Testis (tissue), 5 donors: ENCODE results near the gene CHRNB2. TPM values are rescaled to one million over a fixed set of nuclear protein-coding genes. Genes with fewer than 3 reads are reported as not detected.
A peak's percentile ranks its signal among the peaks of the same experiment; 100 is the strongest.

Experiments
- DNase-seq: peaks from one replicate; pipeline ENCODE4 v3.0.0-alpha.2; 2019
- H3K27ac ChIP-seq, 2 donors: fragments of 200-600 bp; sonication (generic); one replicate each; pipeline ENCODE4 v1.5.1; 2019
- H3K27me3 ChIP-seq: fragments of 200-600 bp; sonication (generic); one replicate; pipeline ENCODE4 v1.5.1; 2019
- H3K36me3 ChIP-seq: fragments of 200-600 bp; sonication (generic); one replicate; pipeline ENCODE4 v1.5.1; 2017; ENCODE audit warnings: low read depth; ENCODE audit errors: missing control alignments
- H3K4me1 ChIP-seq: fragments of 200-600 bp; sonication (generic); one replicate; pipeline ENCODE4 v1.5.1; 2019
- H3K4me3 ChIP-seq, 2 donors: fragments of 200-600 bp; sonication (generic); one replicate each; pipeline ENCODE4 v1.5.1; 2017 to 2019
- H3K9me3 ChIP-seq: fragments of 200-600 bp; sonication (generic); one replicate; pipeline ENCODE4 v1.5.1; 2017
- CTCF ChIP-seq, 3 experiments: fragments of 450-650 bp in 2 of 3; fragments of 200-600 bp in 1 of 3; sonication (generic) in 1 of 3; IDR thresholded peaks; one replicate each; pipeline ENCODE4 v1.5.1; 2016 to 2019; ENCODE audit warnings: antibody characterized with exemption in 3 of 3, mild to moderate bottlenecking in 2 of 3, moderate library complexity in 1 of 3
- POLR2A ChIP-seq: fragments of 450-650 bp; IDR thresholded peaks from one replicate; pipeline ENCODE4 v1.6.1; 2017; ENCODE audit warnings: antibody characterized with exemption, mild to moderate bottlenecking, moderate library complexity
- WGBS, 2 donors: methylation state at CpG; one replicate each; pipeline ENCODE4 v1.1.5; 2018; 5-methylcytosine and 5-hydroxymethylcytosine counted together
- intact Hi-C: fragments of 100-400 bp; cut with DNase I; formaldehyde crosslinking; loops from one replicate; pipeline ENCODE4 v1.15.1; 2023; ENCODE audit warnings: low total_unique reads
- long read RNA-seq, 2 donors: transcript quantifications; one replicate each; lab custom pipeline, GENCODE V29; 2026
- polyA plus RNA-seq: library from polyadenylated mRNA; stranded (reverse); fragments of 350-450 nt; fragmentation: Illumina TruSeq; extraction: RNeasy Lipid Tissue Mini Kit (QIAGEN cat#74804); gene quantifications from one replicate; pipeline ENCODE4 v1.2.3, GENCODE V29; 2014; ENCODE audit warnings: low read depth, low replicate concordance; ENCODE audit not compliant: insufficient read depth
- total RNA-seq, 2 donors: library from RNA; depleted of rRNA; stranded (reverse); fragments of >200 nt; gene quantifications; one replicate each; pipeline ENCODE4 v1.2.3, GENCODE V29; 2016

CHRNB2 gene
- total RNA-seq (1 to 10 TPM; 1.2 to 1.3 TPM), polyA plus RNA-seq (1.3 TPM)
- long read RNA-seq, donor 1, full-length matches to known transcripts = 1 of 1 reads
- long read RNA-seq, donor 1, partial matches to known transcripts = 0 of 1 reads
- long read RNA-seq, donor 1, other reads (novel, unspliced or antisense) = 0 of 1 reads
- long read RNA-seq, donor 2 = 0 reads

- Histone ChIP-seq H3K27ac (no peak within 1 kb of the TSS), H3K36me3 (no peaks in the 10 kb centered on the region), H3K4me3 (peak within 1 kb of the TSS in 1 of 2 donors; percentile 44), H3K9me3 (no peaks in the 10 kb centered on the region), H3K4me1 (peaks cover 6% of the 10 kb centered on the region), H3K27me3 (no peaks in the 10 kb centered on the region)
- peak; percentile 81 for DNase-seq
- intact Hi-C loops = loop anchor here (10.0 kb wide), 1 partner anchor 307 kb away; the partner anchor contains the start of gene KCNN3
- WGBS, 2 donors = 2 to 6% methylated on average over 22 to 53 of the region's 53 CpGs
- TF ChIP-seq POLR2A = no peak
- TF ChIP-seq CTCF (IDR thresholded peaks at IDR 0.05) = no peak
These were observed at the start of gene CHRNB2 for GRCh38 chr1:154567386-154568156. TSS of gene CHRNB2 (plus strand) at chr1:154567778. CDS start at chr1:154568045, 267 bp downstream.

- Histone ChIP-seq H3K4me1 (peaks cover 20% of the 10 kb centered on the region), H3K36me3 (no peaks in the 10 kb centered on the region), H3K4me3 (no peak overlapping the region), H3K27me3 (no peaks in the 10 kb centered on the region), H3K9me3 (no peaks in the 10 kb centered on the region), H3K27ac (no peak overlapping the region)
- no peak for DNase-seq
- intact Hi-C loops = no loop called here
- TF ChIP-seq POLR2A = no peak
- no peak for TF ChIP-seq CTCF (IDR thresholded peaks at IDR 0.05)
- 65 to 76% methylated on average over 8 to 9 of the region's 9 CpGs for WGBS, 2 donors
These were observed 48.0 kb upstream of the CHRNB2 start for GRCh38 chr1:154519591-154519991.

GRCh38 chr1:154520333-154520732 lies 47.2 kb upstream of the CHRNB2 start:
- TF ChIP-seq POLR2A (no peak), CTCF (IDR thresholded peaks at IDR 0.05) (no peak)
- Histone ChIP-seq H3K27me3 (no peaks in the 10 kb centered on the region), H3K9me3 (no peaks in the 10 kb centered on the region), H3K4me1 (peaks cover 20% of the 10 kb centered on the region), H3K27ac (peak overlapping the region in 1 of 2 donors; percentile 26), H3K36me3 (no peaks in the 10 kb centered on the region), H3K4me3 (no peak overlapping the region)
- intact Hi-C loops = no loop called here
- peak; percentile 28 for DNase-seq
- WGBS, 2 donors = 30 to 58% methylated on average over 3 of the region's 3 CpGs

GRCh38 chr1:154521695-154522094 lies 45.9 kb upstream of the CHRNB2 start:
- DNase-seq = no peak
- TF ChIP-seq POLR2A = no peak
- no peak for TF ChIP-seq CTCF (IDR thresholded peaks at IDR 0.05)
- H3K27me3 ChIP-seq = no peaks in the 10 kb centered on the region
- no peaks in the 10 kb centered on the region for H3K9me3 ChIP-seq
- H3K36me3 ChIP-seq = no peaks in the 10 kb centered on the region
- intact Hi-C loops = no loop called here
- WGBS, 2 donors = 33 to 39% methylated on average over 3 of the region's 3 CpGs
- H3K4me1 ChIP-seq = peaks cover 20% of the 10 kb centered on the region
- peak overlapping the region in 1 of 2 donors; percentile 42 for H3K27ac ChIP-seq
- H3K4me3 ChIP-seq = no peak overlapping the region
